HG02970 (cell line): ENCODE results near the gene TMEM14A.
"Not testable (repeated sequence)": the region's sequence is repeated elsewhere in the genome, so short reads cannot be mapped to it uniquely, and the experiment has no call there.

Experiments used
- ATAC-seq: cut with Tn5 transposase; IDR thresholded peaks from one replicate; pipeline ENCODE4 v1.9.1; 2021; ENCODE audit warnings: mild to moderate bottlenecking, moderate library complexity, moderate number of reproducible peaks; ENCODE audit not compliant: unreplicated experiment, low FRiP score

Gene TMEM14A

GRCh38 chr6:52655941-52656340, 15.0 kb upstream of the TMEM14A start:
- ATAC-seq, result not testable (repeated sequence)

DNA sequence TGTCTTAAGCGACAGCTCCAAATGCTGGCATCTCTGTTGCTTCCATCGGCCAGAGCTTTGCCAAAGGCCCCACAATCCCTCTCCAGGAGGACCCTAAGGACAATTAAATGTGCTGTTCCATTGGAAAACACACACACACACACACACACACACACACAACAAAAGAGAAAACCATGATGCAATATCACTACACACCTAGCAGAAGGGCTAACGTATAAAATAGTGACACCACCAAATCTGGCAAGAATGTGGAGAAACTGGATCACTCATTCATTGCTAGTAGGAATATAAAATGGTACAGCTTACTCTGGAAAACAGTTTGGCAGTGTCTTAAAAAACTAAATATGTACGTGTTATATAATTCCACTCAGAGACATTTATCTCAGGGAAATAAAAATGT, 13.0 kb upstream of the TMEM14A start:
- ATAC-seq, result no peak

GRCh38 chr6:52661551-52661950, 9.4 kb upstream of the TMEM14A start:
- no peak for ATAC-seq

DNA sequence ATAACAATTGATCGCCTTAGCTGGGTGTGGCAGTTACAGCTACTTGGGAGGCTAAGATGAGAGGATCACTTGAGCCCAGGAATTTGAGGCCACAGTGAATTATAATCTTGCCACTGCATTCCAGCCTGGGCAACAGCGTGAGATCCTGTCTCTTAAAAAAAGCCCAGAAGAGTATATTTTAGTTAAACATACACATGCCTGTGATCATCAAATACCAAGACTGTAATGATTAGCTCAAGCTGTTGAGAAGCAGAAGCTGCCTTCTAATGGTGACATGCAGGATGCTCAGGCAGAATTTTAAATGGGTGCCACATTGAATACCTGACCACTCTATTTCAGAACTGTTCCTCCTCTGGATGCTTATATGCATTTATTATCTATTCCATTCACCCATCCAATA, 8.9 kb upstream of the TMEM14A start:
- no peak for ATAC-seq

- ATAC-seq, result peak; percentile 42
Observed at GRCh38 chr6:52663120-52663935, 7.6 kb upstream of the TMEM14A start.

- no peak for ATAC-seq
Observed at GRCh38 chr6:52663936-52664185, 7.1 kb upstream of the TMEM14A start.

DNA sequence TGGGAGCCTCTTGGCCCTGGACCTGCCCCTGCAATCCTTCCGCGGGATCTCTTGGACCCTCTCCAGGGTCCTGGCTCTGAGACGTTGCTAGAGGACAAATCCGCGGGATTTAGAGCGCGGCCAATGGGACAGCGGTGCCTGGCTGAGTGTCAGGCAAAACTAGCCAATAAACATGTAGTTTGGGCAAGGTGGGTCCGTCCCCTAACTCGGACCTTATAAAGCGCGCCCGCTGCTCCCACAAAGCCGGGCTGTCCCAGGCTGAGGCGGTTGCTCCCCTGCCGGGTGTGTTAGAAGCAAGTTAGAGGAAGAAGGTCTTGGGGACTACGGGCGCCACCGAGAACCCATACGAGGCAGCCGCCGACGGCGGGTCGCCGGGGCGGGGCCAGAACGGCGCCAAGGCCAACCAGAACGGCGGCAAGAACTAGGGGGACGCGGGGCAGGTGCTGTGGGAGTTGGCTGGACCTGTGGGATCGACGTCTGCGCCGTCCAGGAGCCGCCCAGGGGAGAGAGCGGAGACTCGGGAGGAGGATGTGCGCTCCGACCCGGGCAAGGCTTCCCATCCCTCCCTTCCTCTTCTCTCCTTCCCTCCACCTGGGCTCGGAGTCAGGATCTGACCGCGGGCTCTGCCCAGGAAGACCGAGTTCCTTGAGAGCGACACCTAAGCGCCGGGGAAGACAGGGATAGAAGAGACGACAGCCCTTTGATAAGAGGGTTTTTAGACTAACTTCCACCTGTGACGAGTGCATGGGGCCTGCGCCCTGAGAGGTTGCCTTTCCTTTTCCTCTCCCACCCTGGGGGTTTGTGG, 6.5 kb upstream of the TMEM14A start:
- ATAC-seq, result peak; percentile 86

- ATAC-seq, result no peak
Observed at GRCh38 chr6:52664991-52665686, 5.8 kb upstream of the TMEM14A start.

GRCh38 chr6:52666071-52666470, 4.8 kb upstream of the TMEM14A start:
- no peak for ATAC-seq

DNA sequence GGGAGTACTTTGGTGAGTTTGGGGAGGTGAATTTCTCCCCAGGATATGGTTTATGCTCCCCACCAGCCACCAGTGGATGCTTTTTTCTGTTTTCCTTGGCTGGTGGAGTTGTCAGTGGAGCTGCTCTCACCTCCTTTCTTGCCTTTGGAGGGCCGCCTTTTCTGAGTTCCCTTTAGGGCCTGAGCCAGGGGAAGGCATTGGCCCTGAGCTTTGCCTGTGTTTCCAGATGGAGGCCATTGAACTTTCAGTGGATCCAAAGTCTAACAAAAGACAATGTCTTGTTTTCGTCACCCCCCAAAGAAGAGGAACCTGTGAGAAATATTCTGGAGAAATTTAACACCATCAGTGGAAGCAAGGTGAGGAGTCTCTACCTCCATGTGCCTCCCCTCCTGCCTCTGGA, 4.4 kb upstream of the TMEM14A start:
- no peak for ATAC-seq

DNA sequence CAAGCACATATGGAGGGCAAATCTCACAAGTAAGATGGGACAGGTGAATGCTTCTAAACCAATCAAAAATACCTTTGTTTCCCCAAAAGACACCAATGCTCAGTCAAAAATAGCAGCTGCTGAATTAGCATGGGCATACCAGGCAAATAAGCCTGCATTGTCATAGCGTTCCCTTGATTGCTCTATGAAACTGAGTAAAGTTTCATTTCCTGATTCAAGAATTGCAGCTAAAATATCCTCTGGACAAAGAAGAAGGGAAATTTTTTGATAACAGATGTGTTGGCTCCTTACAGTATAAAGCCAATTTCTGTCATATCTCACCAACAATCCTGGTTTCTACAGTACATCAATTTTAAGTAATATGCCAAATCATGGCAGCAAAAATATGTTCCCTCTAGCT, 3.3 kb upstream of the TMEM14A start:
- ATAC-seq, result no peak

DNA sequence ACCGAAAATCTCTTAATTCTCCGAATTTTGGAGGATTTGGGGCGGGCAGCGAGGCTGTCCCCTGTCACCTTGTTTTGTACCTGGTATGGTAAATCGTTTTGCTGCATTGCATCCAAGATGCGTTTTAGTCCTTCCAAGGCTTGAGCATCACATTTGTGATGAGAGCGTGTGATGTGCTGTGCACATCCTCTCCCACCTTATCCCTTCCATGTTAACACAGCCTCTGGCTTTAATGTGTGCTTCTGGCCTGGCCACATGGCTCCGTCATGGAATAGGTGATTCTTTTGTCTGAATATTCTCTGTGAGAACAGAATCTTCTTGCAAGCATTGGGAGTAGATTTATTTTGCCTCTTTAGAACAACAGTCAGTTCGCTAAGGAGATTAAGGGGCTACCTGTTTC, 763 bp downstream of the TMEM14A start:
- no peak for ATAC-seq

DNA sequence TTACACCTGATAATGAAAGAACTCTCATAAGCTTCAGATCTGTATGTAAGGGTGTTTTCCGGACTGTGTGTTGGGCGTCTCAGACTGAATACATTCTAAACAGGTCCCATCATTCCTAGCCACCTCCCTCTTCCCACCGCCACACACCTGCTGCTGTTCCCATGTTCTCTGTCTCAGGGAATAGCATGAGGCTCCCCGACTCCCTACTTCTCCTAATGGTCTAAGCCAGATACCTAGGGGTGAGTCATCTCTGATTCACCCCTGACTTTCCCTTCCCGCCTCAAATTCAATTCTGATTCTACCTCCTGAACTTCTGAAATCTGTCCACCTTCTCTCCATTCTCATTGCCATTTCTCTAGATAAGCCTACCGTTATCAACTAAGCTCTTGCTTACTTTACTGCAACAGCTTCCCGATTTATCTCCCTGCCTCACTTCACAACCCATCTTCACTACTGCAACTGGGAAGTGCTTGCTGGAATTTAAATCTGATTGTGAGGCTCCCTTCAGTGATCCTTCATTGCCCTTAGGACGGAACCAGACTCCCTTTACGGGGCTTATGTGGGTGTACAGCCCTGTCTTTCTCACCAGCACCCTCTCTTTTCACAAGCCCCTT, 1.6 kb downstream of the TMEM14A start:
- no peak for ATAC-seq

- no peak for ATAC-seq
Observed at GRCh38 chr6:52674666-52675065, 3.8 kb downstream of the TMEM14A start.

DNA sequence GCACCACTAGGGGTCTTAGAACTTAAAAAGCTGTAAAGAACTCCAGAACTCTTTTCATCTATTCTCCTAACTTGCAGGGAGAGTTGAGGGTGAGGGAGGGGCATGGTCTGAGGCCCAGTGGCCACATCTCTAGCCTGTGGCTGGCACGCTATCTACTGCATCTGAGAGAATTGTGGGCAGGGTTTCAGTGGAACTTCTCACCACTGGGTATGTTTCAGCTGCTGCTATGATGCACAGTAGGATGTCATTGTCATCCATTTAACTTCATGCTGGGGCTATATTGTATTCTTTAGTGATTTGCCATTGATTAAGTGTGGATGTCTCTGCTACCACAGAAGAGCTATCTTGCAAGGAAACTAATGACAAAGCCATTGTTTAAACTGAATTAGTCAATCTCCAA, 4.5 kb downstream of the TMEM14A start:
- ATAC-seq, result no peak

DNA sequence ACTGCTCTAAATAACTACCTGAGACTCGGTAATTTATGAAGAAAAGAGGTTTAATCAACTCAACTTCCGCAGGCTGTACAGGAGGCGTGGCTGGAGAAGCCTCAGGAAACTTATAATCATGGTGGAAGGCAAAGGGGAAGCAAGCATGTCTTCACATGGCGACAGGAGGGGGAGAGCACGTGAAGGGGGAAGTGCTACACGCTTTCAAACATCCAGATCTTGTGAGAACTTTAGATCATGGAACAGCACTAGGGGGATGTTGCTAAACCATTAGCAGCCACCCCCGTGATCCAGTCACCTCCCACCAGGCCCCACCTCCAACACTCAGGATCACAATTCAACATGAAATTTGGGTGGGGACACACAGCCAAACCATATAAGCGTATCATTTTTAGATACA, 5.7 kb downstream of the TMEM14A start:
- not testable (repeated sequence) for ATAC-seq

DNA sequence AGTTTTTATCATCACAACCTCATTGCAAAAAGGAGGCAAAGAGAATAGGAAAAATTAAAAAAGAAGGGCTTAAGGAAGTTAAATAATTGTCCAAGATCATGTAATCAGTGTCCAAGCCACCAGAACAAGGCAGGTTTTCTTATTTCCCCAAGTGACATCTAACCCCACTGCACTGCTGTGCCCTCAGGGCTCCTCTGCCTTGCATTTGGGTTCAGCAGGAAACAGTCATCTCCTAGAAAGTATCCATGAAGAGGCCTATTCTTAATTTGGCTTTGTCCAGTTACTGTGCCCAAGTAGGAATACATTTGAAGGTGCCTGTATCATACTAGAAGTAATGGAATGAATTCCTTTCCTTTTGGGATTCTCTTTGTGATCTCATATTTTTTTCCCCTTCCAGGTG, 10.5 kb downstream of the TMEM14A start:
- no peak for ATAC-seq

DNA sequence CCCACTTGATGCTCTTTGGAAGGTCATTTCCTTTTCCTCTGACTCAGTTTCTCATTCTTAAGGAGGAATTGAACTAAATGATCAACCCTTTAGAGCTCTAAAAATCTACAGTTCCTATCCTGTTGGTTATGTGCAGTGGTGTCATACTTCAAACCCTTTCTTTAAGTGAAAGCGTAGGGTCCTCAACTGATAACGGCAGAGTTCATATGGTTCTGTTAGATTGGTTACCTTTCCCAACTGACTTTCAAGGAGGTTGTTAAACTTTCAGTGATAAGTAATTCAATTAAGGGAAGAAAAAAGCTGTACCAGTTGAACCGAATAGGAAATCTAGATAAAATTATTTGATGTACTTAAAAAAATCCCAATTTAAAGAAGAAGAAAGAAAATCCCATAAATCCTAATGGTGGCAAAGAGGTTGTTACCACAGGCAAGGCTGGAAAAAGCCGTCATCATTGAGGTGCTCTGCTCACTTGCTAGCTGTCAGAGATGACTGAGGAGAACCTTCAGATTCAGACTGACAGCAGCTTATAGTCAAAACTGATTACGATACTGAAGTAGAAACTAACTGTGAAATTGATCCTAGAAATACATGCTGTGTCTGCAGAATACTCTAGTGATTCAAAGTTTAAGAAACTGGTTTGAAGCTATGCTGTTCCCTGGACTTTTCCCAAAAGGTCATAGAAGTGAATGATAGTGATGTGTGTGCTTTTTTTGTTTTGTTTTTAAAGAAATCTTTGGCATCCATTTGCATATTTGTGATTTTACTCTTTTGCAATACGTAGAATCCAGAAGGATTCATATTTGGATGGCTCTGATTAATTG, 16.2 kb downstream of the TMEM14A start:
- no peak for ATAC-seq

- no peak for ATAC-seq
Observed at GRCh38 chr6:52689857-52690256, 18.9 kb downstream of the TMEM14A start.

GRCh38 chr6:52691718-52692117, 20.8 kb downstream of the TMEM14A start:
- ATAC-seq, result no peak
